Right lobe of liver (tissue), 4 donors: Measurements from ENCODE around the gene NPLOC4.

Source experiments
- POLR2A ChIP-seq: fragments of 450-650 bp; IDR thresholded peaks from one replicate; pipeline ENCODE4 v1.6.1; 2017; ENCODE audit warnings: antibody characterized with exemption, mild to moderate bottlenecking
- TF ChIP-seq, protein P1 (sequence below), 4 donors: fragments of 200-600 bp in 3 of 4; fragments of 450-650 bp in 1 of 4; IDR thresholded peaks; one replicate each; pipeline versions ENCODE4 v1.5.1 to v1.8.0; 2016 to 2022; ENCODE audit warnings: antibody characterized with exemption in 4 of 4, mild to moderate bottlenecking in 2 of 4
- donor health status: DM: no; HTN: no; CAD: no.
- donor health status: DM: no; HTN: no; CAD: no.
- donor health status: DM: no; HTN: yes; CAD: no.

DNA sequence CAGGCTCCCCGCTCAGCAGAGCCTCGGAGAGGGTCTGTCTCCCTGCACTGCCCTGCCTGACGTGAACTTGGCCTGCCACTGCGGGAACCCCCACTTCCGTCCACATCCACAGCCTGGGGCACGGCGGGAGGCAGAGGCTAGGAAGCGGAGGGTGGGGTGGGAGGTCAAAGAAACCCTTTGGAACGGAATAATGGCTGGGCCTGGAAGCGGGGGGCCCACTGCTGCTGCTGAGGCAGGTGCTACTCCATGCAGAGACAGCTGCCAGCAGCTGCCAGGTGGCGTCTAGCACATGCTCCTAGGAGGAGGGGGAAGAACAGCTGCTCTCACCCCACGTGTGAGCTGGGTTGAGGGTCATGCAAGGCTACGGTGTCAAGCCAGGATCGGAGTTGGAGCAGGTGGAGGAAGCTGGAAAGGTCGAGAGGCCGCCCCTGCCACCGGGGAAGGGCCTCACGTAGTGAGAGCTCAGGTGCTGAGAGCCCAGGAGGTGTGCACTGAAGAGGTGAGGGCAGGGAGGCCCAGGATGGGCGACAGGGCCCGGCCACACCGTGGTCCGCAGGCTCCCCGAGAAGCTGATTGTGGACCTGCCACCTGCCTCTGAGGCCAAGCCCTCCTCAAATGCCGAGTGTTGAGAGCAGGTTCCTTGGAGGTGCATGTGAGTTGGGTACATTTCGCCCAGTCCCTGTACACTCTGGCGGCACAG, 98.9 kb downstream of the NPLOC4 start:
- TF ChIP-seq, protein P1, sequence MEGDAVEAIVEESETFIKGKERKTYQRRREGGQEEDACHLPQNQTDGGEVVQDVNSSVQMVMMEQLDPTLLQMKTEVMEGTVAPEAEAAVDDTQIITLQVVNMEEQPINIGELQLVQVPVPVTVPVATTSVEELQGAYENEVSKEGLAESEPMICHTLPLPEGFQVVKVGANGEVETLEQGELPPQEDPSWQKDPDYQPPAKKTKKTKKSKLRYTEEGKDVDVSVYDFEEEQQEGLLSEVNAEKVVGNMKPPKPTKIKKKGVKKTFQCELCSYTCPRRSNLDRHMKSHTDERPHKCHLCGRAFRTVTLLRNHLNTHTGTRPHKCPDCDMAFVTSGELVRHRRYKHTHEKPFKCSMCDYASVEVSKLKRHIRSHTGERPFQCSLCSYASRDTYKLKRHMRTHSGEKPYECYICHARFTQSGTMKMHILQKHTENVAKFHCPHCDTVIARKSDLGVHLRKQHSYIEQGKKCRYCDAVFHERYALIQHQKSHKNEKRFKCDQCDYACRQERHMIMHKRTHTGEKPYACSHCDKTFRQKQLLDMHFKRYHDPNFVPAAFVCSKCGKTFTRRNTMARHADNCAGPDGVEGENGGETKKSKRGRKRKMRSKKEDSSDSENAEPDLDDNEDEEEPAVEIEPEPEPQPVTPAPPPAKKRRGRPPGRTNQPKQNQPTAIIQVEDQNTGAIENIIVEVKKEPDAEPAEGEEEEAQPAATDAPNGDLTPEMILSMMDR (IDR thresholded peaks at IDR 0.05): peak in 1 of 4 donors; percentile 2
- no peak for TF ChIP-seq POLR2A
